ENCODE measurements around the gene NOL11.
"Not testable (repeated sequence)": the region's sequence is repeated elsewhere in the genome, so short reads cannot be mapped to it uniquely, and the experiment has no call there.

NOL11 gene

DNA sequence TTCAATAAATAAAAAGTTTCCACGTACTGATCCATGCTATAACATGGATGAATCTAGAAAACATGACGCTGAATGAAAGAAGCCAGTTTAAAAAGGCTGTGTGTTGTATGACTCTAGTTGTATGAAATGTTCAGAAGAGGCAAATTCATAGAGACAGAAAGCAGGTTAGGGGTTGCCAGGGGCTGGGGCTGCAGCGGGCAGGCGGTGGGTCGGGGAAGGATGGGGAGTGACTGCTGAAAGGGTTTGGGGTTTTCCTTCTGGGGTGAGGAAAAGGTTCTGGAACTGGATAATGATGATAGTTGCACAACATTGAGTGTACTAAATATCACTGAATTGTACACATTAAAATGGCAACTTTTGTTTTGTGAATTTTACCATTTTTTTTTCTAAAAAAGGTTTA is 36.3 kb downstream of the NOL11 start:
- DNase-seq (ENCODE audit: low spot score): no peak

DNA sequence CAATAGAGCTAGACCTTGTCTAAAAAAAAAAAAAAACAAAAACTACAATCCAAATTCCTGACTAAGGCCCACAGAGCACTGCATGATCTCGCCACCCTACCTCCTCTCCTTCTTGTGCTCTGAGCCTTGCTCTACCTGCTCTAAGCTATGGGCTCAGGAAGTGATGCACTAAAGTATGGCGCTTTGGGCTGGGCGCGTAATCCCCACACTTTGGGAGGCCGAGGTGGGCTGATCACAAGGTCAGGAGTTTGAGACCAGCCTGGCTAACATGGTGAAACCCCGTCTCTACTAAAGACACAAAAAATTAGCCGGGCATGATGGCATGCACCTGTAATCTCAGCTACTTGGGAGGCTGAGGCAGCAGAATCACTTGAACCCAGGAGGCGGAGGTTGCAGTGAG is 37.0 kb downstream of the NOL11 start:
- DNase-seq (ENCODE audit: low spot score): not testable (repeated sequence)

DNA sequence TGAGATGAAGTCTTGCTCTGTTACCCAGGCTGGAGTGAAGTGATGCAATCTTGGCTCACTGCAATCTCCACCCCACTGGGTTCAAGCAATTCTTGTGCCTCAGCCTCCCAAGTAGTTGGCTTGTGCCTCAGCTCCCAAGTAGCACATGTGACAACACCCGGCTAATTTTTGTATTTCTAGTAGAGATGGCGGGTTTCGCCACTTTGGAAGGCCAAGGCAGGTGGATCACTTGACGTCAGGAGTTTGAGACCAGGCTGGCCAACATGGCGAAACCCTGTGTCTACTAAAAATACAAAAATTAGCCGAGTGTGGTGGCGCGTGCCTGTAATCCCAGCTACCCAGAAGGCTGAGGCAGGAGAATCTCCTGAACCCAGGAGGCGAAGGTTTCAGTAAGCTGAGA is 39.0 kb downstream of the NOL11 start:
- DNase-seq (ENCODE audit: low spot score): not testable (repeated sequence)

DNA sequence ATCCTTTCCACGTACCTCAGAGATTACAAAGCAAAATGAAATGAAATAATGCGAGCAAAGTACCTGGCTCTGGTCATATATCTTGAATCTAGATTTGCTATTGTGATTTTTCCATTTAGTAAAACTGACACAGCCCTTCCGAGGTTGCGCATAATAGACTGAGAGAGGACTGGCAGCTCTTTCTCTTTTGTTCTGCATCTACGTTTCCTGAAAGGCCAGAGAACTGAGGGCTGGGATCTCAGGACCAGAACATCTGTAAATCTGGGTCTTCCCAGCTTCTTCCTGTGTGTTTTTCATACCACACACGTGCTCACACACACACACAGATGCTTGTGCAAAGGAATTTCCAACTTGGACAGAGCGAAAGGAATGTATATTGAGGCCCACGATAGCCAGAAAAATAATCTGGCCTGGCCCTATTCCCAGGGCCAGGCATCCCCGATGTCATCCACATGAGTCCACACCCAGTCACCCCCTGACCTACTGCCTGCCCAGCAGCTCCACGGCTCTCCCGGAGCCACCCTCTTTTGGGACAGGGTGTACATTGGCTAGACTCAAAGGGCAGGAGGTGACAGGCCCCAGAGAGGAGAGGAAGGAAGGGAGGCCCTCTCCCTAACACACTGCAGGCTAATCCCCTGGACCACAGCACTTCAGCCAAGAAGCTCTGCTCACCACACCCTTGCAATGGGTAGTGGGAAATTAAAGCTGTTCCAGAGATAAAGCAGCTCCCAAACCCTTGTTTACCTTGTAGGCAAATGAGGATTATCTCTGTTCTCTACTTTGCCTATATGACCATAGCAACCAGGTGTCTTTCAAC is 41.8 kb downstream of the NOL11 start:
- no peak for DNase-seq (ENCODE audit: low spot score)

DNA sequence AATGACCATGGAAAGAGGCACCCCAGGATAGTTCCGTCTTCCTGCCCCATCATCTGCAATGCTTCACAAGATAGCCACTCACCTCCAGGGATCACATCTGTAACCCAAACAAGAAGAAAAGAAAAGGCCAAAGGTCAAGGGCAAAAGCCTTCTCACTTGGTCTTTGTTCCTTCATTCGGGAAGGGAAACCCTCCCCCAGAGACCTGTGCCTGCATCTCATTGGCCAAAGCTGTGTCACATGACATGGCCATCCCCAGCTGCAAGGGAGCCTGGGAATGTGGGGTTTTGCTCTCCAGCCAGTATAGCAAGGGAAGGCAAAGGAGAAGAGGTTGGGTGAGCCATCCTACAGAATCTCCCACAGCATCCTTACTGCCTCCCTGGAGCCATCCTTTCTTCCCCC is 47.9 kb downstream of the NOL11 start:
- DNase-seq (ENCODE audit: low spot score): no peak

DNA sequence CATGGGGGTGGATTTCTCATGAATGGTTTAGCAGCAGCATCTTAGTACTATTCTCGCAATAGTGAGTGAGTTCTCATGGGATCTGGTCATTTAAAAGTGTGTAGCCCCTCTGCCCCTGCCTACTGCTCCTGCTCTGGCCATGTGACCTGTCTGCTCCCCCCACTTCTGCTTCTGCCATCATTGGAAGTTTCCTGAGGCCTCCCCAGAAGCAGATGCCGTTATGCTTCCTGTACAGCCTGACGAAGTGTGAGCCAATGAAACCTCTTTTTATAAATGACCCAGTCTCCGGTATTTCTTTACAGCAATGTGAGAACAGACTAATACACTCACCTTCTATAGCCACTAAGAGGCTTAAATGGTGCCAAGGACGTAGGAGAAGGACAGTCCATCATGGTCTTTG is 51.5 kb downstream of the NOL11 start:
- DNase-seq (ENCODE audit: low spot score): no peak

DNA sequence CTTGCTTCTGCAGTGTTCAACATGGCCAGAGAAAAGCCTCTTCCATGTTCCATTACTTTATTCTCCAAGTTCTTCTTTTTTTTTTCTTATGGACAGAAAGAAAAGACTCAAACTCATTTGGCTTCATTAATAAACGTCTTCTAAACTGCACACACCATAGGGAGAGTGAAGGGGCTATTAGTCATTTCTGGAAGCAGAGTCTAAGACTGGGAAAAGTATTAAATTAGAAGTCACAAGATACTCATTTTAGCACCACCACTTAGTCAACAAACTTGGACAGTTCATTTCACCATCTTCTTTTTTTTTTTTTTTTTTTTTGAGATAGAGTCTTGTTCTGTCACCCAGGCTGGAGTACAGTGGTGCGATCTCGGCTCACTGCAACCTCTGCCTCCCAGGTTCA is 52.8 kb downstream of the NOL11 start:
- DNase-seq (ENCODE audit: low spot score): no peak

DNA sequence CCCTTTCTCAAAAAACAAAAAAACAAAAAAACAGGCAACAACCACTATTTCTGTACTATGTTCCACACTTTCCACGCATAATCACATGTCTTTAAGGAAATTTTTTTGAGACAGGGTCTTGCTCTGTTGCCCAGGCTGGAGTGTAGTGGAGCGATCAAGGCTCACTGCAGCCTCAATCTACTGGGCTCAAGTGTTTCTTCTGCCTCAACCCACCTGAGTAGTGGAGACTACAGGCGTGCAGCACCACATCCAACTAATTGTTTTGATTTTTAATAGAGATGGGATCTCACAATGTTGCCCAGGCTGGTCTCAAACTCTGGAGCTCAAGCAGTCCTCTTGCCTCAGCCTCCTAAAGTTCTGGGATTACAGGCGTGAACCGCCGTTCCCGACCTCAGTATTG is 54.9 kb downstream of the NOL11 start:
- DNase-seq (ENCODE audit: low spot score): no peak

DNA sequence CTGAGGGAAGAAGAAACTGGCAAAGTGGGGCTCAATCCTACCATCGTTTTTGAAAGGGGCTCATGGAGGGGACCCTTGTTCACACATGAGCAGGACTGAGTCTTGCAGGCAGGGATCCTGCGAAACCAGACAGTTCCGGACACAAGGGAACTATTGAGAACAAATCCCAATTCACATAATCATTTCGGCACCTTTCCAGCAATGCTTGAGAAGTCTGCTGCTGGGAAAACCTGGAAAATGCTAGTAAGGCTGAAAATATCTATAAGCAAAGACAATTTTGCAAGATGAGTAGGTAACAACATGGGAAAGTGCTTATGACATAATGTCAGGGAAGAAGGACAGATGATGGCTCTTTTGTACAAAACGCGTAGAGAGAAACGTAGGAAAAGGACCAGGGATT is 55.5 kb downstream of the NOL11 start:
- DNase-seq (ENCODE audit: low spot score): no peak

DNA sequence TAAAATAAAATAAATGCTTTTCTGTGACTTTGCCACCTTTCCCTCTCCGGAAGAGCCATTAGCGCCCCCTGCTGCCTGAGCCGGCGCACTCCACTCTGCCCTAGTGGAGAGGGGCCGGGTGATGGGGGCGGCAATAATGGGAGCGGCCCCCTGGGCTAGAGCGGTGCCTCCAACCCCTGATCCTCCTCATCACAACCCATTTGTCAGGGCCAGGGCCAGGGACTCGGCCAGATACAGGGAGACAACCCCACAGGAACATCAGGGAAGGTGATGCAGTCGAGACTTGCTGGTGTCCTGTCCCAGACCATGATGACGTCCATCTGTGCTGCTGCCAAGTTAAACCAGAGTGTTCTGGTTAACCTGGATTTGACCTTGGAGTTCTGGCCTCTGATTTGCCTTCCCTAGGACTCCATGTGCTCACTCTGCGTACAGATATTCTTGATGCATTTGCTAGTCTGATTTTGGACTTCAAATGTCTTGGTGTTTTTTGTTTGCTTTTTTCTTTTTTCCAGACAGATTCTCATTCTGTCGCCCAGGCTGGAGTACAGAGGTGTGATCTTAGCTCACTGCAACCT is 61.4 kb downstream of the NOL11 start:
- DNase-seq (ENCODE audit: low spot score): peak; percentile 29

DNA sequence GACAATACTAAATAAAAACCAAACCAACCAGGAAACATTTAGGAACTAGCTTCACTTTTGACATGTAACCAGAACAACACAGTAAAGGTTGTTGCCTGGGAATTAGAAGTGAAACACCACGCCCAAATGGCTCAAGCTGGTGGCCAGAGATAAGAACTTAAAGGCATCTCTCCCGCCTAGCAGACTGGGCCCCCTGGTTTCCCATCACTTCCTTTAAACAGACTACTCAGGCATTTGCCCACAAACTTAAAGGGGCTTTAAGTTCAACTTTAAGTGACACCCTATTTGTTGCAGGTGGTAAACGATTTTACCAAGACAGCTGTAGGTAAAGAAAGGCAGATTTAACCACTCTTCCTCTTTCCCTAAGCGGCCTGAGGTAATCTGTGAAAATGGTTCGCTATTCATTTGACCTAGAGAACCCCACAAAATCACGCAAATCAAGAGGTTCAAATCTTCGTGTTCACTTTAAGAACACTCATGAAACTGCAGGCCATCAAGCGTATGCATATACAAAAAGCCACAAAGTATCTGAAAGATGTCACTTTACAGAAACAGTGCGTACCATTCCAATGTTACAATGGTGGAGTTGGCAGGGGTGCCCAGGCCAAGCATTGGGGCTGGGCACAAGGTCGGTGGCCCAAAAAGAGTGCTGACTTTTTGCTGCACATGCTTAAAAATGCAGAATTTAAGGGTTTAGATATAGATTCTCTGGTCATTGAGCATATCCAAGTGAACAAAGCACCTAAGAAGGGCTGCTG is 66.8 kb downstream of the NOL11 start:
- no peak for DNase-seq (ENCODE audit: low spot score)

DNA sequence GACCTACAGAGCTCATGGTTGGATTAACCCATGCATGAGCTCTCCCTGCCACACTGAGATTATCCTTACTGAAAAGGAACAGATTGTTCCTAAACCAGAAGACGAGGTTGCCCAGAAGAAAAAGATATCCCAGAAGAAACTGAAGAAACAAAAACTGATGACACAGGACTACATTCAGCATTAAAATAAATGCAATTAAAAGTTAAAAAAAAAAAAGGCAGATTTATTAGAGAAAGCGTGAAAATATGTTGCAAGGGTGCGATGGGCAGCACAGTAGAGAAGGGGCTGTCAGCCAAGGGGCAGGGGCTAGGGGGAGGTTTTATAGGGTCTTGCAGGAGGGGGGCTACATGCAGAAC is 67.4 kb downstream of the NOL11 start:
- DNase-seq (ENCODE audit: low spot score): no peak

DNA sequence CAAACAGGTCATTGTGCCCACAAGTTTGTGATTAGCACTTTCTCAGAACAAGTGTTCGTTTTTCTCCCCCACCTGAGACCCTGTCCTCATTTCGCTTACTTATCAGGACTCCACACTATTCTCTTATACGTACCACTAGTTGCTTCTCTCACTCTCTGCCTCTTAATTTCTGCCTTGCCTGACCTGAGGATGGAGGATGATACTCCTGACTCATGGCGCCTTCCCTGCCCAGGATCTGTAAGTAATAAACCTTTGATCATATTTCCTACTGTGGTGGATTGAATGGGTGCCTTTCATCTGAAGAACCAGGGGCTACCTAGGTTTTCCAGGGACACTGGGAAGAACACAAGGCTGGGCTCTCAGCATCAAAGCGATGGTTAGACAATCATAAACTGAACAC is 67.8 kb downstream of the NOL11 start:
- no peak for DNase-seq (ENCODE audit: low spot score)
